Panc1 (cell line): Measurements from ENCODE around the gene NFKB2. TPM values are rescaled to one million over a fixed set of nuclear protein-coding genes. Genes with fewer than 3 reads are reported as not detected.
A peak's percentile ranks its signal among the peaks of the same experiment; 100 is the strongest.

Experiments used
- ATAC-seq: fragments of 200-7000 bp; cut with Tn5 transposase; 2 replicates; pipeline ENCODE4 v1.9.1; 2020; ENCODE audit warnings: mild to moderate bottlenecking, moderate library complexity
- BruUV-seq: library from RNA; stranded (reverse); fragments of 400-500 nt; replicated peaks from 2 replicates; lab custom pipeline; 2021; lab: Mats Ljungman, UMichigan
- CTCF ChIA-PET: fragments of 300-600 bp; sonication (Branson Sonifier 250); formaldehyde crosslinking; loops from one replicate; lab custom pipeline; 2022; ENCODE audit warnings: antibody characterized with exemption; lab: Charles Lee
- POLR2A ChIA-PET: fragments of 300-600 bp; sonication (Branson Sonifier 250); formaldehyde crosslinking; loops from one replicate; lab custom pipeline; 2022; ENCODE audit warnings: antibody characterized with exemption; lab: Charles Lee
- DNase-seq: peaks from one replicate; pipeline ENCODE4 v3.0.0-alpha.2; 2010; ENCODE audit warnings: low read depth, low spot score
- H3K27ac ChIP-seq: 2 replicates; pipeline ENCODE4 v1.5.1; 2011; ENCODE audit warnings: mild to moderate bottlenecking, low read length, inconsistent platforms
- H3K27me3 ChIP-seq: fragments of 200-500 bp; sonication (Bioruptor generic); 2 replicates; pipeline ENCODE4 v1.6.0; 2014; ENCODE audit warnings: low read length, inconsistent platforms; ENCODE audit not compliant: control insufficient read depth, insufficient read depth
- H3K36me3 ChIP-seq: fragments of 200-500 bp; sonication (Bioruptor generic); 2 replicates; pipeline ENCODE4 v1.5.1; 2014; ENCODE audit warnings: inconsistent platforms, mild to moderate bottlenecking, low read length, moderate library complexity; ENCODE audit not compliant: control insufficient read depth, insufficient read depth
- H3K4me1 ChIP-seq: 2 replicates; pipeline ENCODE4 v1.5.1; 2011; ENCODE audit warnings: inconsistent platforms, mild to moderate bottlenecking, low read length, moderate library complexity; ENCODE audit not compliant: control insufficient read depth, insufficient read depth
- H3K4me3 ChIP-seq, 2 experiments: 2 replicates each; pipeline ENCODE4 v1.5.1; 2011 to 2012; ENCODE audit warnings: low read depth in 2 of 2, low read length in 2 of 2, mild to moderate bottlenecking in 2 of 2, inconsistent platforms in 1 of 2, moderate library complexity in 1 of 2
- H3K9me3 ChIP-seq: fragments of 200-500 bp; sonication (Bioruptor generic); 2 replicates; pipeline ENCODE4 v1.5.1; 2014; ENCODE audit warnings: low read depth, mild to moderate bottlenecking, inconsistent platforms, low read length, moderate library complexity; ENCODE audit not compliant: control insufficient read depth, insufficient read depth
- POLR2AphosphoS5 ChIP-seq: IDR thresholded peaks from 2 replicates; pipeline ENCODE4 v1.6.1; 2012; ENCODE audit warnings: mild to moderate bottlenecking, low read depth, low read length, moderate library complexity
- SIN3A ChIP-seq: IDR thresholded peaks from 2 replicates; pipeline ENCODE4 v1.6.1; 2012; ENCODE audit warnings: low read depth, mild to moderate bottlenecking, low read length, moderate library complexity, borderline replicate concordance; ENCODE audit not compliant: insufficient read depth
- TCF7L2 ChIP-seq: IDR thresholded peaks from 2 replicates; pipeline ENCODE4 v1.6.1; 2011; ENCODE audit warnings: mild to moderate bottlenecking, low read depth, low read length, inconsistent platforms
- in situ Hi-C: cut with HindIII; loops from 2 replicates; pipeline ENCODE4 v1.10.0; 2016; ENCODE audit warnings: low sequenced_read_pairs, low pct_unique_long_range_greater_than_20kb
- intact Hi-C: fragments of 100-400 bp; cut with micrococcal nuclease; formaldehyde crosslinking; loops from one replicate; pipeline ENCODE4 v1.10.0; 2022; ENCODE audit not compliant: unreplicated experiment
- total RNA-seq: library from RNA; stranded (reverse); gene quantifications from one replicate; pipeline ENCODE4 v1.2.1, GENCODE V29; 2021; ENCODE audit not compliant: unreplicated experiment
- TF ChIP-seq, protein P1 (sequence below): fragments of 450-650 bp; IDR thresholded peaks from 2 replicates; pipeline ENCODE4 v1.5.1; 2017; ENCODE audit warnings: mild to moderate bottlenecking
- TF ChIP-seq, protein P2 (sequence below), 2 experiments: IDR thresholded peaks; 2 replicates each; pipeline ENCODE4 v1.6.1; 2011 to 2012; ENCODE audit warnings: low read depth in 2 of 2, control low read depth in 1 of 2, low read length in 1 of 2, mild to moderate bottlenecking in 1 of 2, moderate library complexity in 1 of 2; ENCODE audit not compliant: insufficient read depth in 1 of 2

The NFKB2 gene
- total RNA-seq, 1 experiment from 2014 or later: 105 TPM

DNA sequence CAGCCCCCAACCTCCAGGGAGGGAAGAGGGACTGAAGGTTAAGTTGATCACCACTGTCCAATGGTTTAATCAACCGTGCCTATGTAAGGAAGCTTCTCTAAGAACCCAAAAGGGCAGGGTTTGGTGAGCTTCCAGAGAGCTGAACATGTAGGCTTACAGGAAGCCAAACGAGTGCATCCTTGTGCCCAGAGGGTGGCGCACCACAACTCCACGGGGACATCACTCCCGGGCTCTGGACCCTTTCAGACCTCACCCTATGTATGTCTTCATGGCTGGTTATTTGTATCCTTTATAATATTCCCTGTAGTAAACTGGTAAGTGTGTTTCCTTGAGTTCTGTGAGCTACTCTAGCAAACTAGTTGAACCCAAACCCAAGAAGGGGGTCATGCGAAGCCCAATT is 11.5 kb upstream of the NFKB2 start:
- no peaks in the 10 kb centered on the region for H3K9me3 ChIP-seq
- no peaks in the 10 kb centered on the region for H3K4me1 ChIP-seq
- BruUV-seq: no TSS peak
- no peak overlapping the region for H3K4me3 ChIP-seq
- in situ Hi-C loops (no loop called here), intact Hi-C loops (no loop called here)
- no peak for ATAC-seq
- ChIA-PET POLR2A (no interaction called here), CTCF (interaction anchor here (0.6 to 1.7 kb wide), 5 partner anchors 12 to 214 kb away, joined by 4 to 9 read pairs (median 5); partner anchors contain the start of gene NFKB2)
- DNase-seq: no peak
- H3K36me3 ChIP-seq: peaks cover 7% of the 10 kb centered on the region; the same call in 1 of the 2 replicates
- H3K27ac ChIP-seq: no peak overlapping the region
- H3K27me3 ChIP-seq: no peaks in the 10 kb centered on the region
- TF ChIP-seq, protein P1, sequence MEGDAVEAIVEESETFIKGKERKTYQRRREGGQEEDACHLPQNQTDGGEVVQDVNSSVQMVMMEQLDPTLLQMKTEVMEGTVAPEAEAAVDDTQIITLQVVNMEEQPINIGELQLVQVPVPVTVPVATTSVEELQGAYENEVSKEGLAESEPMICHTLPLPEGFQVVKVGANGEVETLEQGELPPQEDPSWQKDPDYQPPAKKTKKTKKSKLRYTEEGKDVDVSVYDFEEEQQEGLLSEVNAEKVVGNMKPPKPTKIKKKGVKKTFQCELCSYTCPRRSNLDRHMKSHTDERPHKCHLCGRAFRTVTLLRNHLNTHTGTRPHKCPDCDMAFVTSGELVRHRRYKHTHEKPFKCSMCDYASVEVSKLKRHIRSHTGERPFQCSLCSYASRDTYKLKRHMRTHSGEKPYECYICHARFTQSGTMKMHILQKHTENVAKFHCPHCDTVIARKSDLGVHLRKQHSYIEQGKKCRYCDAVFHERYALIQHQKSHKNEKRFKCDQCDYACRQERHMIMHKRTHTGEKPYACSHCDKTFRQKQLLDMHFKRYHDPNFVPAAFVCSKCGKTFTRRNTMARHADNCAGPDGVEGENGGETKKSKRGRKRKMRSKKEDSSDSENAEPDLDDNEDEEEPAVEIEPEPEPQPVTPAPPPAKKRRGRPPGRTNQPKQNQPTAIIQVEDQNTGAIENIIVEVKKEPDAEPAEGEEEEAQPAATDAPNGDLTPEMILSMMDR: no peak; the same call in 1 of the 2 replicates

DNA sequence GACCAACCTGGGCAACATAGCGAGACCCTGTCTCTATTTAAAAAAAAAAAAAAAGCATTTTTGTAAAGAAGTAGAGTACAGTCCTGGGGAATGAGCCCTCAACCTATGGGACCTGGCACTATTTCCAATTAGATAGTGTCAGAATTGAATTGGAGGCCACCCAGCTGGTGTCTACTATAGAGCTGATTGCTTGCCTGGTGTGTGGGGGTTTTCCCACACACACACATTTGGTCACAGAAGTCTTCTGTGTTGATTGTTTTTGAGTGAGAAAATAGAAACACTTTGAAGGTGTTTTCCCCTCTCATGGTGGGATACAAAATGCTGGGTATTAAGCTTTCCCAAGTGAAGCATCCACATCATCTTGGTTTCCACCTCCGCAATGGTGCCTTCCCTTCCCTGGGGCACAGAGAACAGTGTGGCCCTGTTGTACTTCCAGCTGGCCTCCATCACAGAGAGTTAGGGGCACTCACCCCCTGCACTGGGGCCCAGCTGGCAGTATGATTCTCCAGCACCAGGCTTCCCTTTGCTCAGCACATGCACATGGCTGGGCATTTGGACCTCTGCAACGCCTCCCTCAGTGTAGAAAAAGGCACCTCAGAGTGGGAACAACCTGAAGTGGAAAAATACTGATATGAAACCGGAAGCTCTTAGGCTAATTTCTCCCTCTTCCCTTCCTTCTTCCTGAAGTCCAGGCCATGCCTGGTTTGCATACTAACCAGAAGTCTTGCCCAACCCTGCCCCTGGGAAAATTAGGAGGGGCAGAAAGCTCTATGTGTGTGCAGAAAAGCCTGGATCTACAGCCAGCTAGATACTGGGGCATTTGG is 10.7 kb upstream of the NFKB2 start:
- no peaks in the 10 kb centered on the region for H3K27me3 ChIP-seq
- H3K4me1 ChIP-seq: no peaks in the 10 kb centered on the region
- BruUV-seq: no TSS peak
- in situ Hi-C loops (no loop called here), intact Hi-C loops (no loop called here)
- no peaks in the 10 kb centered on the region for H3K9me3 ChIP-seq
- ATAC-seq (peak; percentile 23; the same call in 1 of the 2 replicates), DNase-seq (no peak)
- no peak overlapping the region for H3K27ac ChIP-seq
- POLR2A ChIA-PET: interaction anchor here (0.6 kb wide), 1 partner anchor 331 kb away, joined by 3 read pairs; no protein-coding TSS in a partner anchor
- peaks cover 7% of the 10 kb centered on the region; the same call in 1 of the 2 replicates for H3K36me3 ChIP-seq
- TF ChIP-seq SIN3A: no peak
- TF ChIP-seq TCF7L2: no peak
- TF ChIP-seq, protein P2, sequence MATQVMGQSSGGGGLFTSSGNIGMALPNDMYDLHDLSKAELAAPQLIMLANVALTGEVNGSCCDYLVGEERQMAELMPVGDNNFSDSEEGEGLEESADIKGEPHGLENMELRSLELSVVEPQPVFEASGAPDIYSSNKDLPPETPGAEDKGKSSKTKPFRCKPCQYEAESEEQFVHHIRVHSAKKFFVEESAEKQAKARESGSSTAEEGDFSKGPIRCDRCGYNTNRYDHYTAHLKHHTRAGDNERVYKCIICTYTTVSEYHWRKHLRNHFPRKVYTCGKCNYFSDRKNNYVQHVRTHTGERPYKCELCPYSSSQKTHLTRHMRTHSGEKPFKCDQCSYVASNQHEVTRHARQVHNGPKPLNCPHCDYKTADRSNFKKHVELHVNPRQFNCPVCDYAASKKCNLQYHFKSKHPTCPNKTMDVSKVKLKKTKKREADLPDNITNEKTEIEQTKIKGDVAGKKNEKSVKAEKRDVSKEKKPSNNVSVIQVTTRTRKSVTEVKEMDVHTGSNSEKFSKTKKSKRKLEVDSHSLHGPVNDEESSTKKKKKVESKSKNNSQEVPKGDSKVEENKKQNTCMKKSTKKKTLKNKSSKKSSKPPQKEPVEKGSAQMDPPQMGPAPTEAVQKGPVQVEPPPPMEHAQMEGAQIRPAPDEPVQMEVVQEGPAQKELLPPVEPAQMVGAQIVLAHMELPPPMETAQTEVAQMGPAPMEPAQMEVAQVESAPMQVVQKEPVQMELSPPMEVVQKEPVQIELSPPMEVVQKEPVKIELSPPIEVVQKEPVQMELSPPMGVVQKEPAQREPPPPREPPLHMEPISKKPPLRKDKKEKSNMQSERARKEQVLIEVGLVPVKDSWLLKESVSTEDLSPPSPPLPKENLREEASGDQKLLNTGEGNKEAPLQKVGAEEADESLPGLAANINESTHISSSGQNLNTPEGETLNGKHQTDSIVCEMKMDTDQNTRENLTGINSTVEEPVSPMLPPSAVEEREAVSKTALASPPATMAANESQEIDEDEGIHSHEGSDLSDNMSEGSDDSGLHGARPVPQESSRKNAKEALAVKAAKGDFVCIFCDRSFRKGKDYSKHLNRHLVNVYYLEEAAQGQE (IDR thresholded peaks at IDR 0.05; ENCODE audit: insufficient read depth in 1 of 2, low read depth in 2 of 2, low read length in 1 of 2): no peak
- TF ChIP-seq, protein P1: no peak
- no peak for TF ChIP-seq POLR2AphosphoS5
- CTCF ChIA-PET: interaction anchor here (0.6 to 1.7 kb wide), 5 partner anchors 9 to 215 kb away, joined by 3 to 9 read pairs (median 4); no protein-coding TSS in a partner anchor
- no peak overlapping the region for H3K4me3 ChIP-seq
